Stimulated activated CD4-positive, alpha-beta T cell treated with anti-CD3 and anti-CD28 coated beads, Interleukin-12 subunit alpha, Interleukin-12 subunit beta, amount 100 ng/mL, for 48 hours (primary cell): ENCODE results near the gene SLC17A5.
"Not testable (repeated sequence)": the region's sequence is repeated elsewhere in the genome, so short reads cannot be mapped to it uniquely, and the experiment has no call there.

Source experiments
- DNase-seq, 3 donors: peaks; one replicate each; pipeline ENCODE4 v3.0.0-alpha.2; 2020; ENCODE audit warnings: low read depth in 2 of 3, low spot score in 1 of 3

The SLC17A5 gene

GRCh38 chr6:73569121-73569520, 84.7 kb downstream of the SLC17A5 start:
- no peak for DNase-seq

DNA sequence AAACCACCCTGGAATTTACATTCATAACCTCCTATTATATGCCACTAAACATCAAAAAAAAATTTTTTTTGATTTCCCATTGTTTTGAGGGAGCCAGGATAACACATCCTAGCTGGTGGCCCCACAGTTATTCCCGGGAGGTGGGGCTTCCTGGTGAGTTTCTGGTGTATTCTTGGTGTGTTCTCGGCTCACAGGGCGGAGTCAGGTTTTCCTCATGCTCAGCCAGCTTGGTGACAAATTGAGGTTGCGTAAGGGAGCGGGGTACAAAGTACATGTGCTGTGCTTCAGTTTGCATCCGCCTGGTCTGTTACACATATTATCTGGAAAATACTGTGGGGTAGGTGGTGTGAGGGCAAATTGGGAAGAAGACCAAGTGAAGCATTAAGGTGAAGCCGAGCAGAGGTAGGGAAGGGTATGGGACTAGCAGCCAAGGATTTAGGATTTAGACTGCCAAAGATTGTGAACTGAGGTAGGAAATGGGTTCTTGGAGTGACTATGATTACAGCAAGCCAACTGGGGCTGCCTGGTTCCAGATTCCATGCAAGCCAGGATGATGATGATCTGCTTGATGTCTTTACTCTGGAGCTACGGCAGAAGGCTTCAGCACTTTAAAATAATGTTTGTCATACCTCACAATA, 86.7 kb downstream of the SLC17A5 start:
- DNase-seq: no peak

DNA sequence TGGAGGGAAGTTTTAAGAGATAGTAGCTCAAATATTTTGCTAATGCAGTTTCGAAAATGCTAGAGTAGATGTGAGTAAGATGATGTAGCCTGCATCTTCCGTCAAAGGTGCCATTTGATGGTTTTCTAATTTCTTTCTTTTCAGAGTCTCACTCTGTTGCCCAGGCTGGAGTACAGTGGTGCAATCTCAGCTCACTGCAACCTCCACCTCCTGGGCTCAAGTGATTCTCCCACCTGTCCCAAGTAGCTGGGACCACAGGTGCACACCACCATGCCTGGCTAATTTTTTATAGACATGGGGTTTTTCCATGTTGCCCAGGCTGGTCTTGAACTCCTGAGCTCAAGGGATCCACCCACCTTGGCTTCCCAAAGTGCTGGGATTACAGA, 87.3 kb downstream of the SLC17A5 start:
- DNase-seq: not testable (repeated sequence)

DNA sequence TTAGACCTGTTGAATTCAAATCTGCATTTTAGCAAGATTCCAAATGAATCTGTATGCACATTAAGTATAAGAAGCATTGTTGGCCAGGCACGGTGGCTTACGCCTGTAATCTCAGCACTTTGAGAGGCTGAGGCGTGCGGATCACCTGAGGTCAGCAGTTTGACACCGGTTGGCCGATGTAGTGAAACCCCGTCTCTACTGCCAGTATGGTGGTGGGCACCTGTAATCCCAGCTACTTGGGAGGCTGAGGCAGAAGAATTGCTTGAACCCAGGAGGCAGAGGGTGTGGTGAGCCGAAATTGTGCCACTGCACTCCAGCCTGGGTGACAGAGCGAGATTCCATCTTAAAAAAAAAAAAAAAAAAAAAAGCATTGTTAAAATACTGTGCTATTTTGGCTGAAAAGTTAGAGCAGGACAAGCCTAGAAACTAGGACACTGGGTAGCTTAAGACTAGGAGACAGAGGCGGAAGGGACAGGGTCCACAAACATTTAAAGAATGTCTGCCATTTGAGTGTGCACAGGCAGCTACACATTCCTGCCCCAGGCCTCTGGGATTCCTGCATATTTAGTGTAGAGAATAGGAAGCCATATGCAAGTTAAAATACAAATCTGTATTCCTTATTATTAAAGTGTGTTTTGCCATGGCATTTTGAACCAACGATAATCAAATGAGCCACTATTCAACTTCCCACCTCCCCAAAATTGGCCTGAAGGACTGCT, 87.9 kb downstream of the SLC17A5 start:
- no peak for DNase-seq

GRCh38 chr6:73564578-73565345, 89.0 kb downstream of the SLC17A5 start:
- DNase-seq: no peak

DNA sequence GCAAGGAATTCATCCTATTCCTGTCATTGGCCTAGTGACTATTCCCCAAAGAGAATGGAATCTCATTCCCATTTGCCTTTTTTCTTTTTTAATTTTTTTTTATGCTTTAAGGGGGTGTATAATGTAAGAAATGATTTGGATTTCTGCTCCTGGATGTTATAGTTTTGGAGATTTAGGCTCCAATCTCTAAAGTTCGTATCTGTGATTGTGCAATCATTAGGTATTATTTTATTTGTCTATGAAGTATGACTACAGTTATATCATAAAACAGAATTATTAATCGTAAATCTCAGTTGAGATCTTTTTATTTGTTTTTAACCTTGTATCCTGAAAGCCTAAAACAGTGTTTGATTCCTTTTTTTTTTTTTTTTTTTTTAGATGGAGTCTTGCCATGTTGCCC, 91.2 kb downstream of the SLC17A5 start:
- no peak for DNase-seq

DNA sequence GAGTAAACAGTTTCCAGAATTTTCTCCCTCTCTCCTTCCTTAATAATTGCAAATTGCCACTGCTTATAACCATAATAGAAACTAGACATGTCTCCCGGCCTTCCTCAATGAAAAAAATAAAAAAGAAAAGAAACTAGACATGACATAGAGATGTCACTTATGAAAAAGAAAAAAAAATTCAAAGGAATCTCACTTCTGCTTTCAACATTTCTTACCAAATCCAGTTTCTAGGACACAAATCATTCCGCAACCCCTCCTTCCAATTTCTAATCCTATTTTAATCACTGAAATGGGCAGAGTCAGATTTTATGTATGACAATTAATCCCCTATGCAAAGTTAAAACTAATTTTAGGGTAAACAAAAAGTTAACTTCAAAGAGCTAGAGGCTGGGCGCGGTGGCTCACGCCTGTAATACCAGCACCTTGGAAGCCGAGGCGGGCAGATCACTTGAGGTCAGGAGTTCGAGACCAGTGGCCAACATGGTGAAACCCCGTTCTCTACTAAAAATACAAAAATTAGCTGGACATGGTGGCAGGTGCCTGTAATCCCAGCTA, 92.9 kb downstream of the SLC17A5 start:
- DNase-seq: no peak

GRCh38 chr6:73560182-73560732, 93.5 kb downstream of the SLC17A5 start:
- DNase-seq: no peak

DNA sequence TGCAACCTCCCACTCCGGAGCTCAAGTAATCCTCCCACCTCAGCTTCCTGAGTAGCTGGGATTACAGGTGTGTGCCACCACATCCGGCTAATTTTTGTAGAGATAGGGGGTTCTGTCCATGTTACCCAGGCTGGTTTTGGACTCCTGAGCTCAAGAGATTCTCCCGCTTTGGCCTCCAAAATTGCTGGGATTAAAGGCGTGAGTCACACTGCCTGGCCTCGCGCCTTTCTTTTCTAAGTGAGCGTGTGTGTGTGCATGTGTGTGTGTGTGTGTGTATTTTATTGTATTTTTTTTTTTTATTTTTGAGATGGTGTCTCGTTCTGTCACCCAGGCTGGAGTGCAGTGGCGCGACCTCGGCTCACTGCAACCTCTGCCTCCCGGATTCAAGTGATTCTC, 94.4 kb downstream of the SLC17A5 start:
- not testable (repeated sequence) for DNase-seq

DNA sequence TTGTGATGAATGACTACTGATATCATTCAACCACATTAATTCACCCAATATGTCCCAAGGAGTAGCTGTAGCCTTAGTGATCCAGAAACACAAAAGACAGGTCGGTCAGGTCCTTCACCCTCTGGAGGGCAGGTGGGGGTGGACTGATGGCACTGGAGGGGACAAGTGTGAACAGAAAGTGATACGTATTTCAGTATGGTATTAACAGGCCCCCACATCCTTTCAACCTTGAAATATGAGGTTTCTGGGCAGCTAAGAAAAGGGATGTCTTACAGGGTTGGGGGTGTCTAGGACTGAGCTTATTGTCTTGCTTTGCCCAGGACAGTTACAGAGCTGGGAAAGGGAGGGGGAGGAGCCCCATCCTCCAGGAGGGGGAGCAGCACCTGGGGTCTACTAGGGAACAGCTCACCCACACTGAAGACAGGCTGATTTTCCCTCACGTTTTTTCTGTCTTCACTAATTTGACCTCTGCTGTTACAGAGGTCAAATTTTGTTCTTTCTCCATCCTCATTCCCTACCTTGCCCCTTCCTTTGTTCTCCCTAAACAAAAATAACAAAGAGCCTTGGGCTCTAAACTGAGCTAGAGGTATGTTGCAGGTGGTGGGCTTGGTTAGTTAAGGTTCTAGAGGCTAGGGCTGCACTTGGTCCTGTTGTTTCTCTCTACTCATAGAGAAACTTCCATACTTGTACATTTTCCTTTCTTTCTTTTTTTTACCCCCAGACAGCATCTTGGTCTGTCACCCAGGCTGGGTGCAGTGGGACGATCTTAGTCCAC, 95.0 kb downstream of the SLC17A5 start:
- no peak for DNase-seq

DNA sequence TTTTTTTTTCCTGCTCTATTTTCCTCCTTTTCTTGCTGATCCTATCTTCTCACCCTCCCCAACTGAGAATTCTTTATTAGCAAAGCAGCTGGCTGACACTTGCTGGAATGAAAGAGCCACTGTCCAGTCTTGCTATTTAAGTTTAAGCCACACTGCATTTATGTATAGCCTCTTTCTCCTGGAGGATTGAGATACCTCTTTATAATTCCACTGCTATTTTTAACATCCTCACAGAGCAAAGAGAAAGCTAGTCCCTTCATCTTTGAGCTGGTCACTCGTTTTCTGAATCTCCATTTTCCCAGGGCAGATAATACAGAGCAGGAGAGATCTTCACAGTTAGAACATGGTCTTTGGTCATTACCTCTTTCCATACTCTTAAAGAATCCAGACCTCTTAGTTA, 97.0 kb downstream of the SLC17A5 start:
- no peak for DNase-seq

DNA sequence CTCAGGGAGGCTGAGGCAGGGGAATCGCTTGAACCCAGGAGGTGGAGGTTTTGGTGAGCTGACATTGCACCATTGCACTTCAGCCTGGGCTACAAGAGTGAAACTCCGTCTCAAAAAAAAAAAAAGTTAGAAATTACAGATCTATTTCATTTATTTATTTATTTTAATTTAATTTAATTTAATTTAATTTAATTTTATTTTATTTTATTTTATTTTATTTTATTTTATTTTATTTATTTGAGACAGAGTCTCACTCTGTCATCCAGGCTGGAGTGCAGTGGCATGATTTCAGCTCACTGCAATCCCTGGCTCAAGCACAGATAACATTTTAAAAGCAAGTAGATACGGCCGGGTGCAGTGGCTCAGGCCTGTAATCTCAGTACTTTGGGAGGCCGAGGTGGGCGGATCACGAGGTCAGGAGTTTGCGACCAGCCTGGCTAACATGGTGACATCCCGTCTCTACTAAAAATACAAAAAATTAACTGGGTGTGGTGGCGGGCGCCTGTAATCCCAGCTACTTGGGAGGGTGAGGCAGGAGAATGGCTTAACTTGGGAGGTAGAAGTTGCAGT, 98.3 kb downstream of the SLC17A5 start:
- not testable (repeated sequence) for DNase-seq

DNA sequence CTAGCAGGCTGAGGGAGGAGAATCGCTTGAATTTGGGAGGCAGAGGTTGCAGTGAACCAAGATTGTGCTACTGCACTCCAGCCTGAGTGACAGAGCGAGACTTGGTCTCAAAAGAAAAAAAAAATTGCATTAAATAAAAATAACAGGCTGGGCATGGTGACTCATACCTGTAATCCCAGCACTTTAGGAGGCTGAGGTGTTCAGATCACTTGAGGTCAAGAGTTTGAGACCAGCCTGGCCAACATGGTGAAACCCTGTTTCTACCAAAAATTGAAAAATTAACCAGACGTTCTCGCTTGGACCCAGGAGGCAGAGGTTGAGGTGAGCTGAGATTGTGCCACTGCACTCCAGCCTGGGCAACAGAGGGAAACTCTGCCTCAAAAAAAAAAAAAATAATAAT, 102.7 kb downstream of the SLC17A5 start:
- DNase-seq: not testable (repeated sequence)

DNA sequence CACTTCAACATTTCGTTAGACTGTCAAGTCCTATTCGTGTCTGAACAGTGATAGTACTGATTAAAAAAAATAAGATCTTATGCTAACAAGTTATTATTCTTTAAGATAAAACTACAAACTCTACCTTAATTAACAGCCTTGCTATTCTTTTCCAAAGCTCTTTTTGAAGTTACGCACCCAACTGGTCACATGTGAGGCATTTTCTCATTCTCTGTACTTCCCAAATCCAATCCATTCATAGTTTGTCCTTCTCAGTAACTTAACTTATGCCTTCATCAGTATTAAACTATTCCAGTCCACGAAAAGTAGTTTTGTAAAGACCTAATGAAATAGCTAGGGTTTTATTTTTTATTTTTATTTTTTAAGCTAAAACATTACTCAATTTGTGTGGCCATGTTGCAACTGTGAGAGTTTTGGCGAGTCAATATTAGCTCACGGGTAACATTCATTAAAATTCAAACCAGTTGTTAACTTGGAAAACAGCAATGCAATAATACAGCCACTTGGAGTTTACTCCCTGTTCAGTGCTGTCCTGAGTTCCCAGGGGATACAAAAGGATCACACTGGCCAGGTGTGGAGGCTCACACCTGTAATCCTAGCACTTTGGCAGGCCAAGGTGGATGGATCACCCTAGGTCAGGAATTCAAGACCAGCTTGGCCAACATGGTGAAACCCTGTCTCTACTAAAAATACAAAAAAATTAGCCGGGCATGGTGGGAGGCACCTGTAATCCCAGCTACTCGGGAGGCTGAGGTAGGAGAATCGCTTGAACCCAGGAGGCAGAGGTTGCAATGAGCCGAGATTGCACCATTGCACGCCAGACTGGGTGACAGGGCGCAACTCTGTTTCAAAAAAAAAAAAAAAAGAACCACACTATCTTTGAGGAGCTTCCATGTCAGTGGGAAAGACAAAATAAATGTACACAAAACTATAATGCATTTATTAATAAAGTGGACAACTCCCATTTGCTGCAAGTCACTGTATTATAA, 105.0 kb downstream of the SLC17A5 start:
- DNase-seq: no peak

- DNase-seq: no peak
These were observed 106.8 kb downstream of the SLC17A5 start for GRCh38 chr6:73547036-73547435.
